Fibroblast of gingiva (primary cell): ENCODE data around the gene SH3BP5.

Source experiments
- DNase-seq: peaks from one replicate; pipeline ENCODE4 v3.0.0-alpha.2; 2011; ENCODE audit warnings: low read depth

SH3BP5 gene

DNA sequence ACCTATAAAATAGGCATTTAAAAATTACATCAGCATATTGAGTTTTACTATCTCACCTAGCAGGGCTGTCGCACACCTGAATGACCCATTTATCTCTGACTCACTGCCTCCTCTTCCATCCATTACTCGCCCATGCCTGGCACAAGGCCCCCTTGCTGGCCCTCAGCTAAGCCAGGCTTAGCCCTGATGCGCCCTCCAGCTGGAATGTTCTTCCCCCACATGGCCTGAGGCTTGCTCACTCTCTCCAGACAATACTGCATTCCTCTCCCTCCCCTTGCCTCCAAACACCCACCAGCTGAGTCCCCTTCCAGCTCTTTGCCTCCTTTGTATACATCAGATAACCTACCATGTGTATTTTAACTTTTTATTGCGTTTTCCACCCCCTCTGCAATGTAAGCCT lies 7.2 kb downstream of the SH3BP5 start:
- DNase-seq, result no peak

DNA sequence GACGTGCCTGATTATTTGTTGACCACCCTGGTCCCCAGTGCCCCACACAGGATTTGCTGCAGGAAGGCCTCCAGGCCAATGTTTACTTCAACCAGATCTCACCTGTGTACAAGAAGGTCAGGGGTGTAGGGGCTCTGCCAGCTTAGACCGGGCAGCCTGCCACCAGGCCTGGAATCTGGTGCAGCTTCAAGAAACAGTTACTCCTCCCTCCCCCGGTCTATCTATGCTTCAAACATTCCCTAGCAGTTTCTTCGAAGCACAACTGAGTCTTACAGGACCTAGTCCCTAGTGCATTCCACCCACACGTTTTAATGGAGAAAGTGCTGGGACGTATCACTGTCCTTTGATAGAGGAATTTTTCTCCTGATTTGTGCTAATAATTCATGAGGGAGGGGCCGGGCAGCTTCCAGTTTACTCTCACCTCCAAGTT lies 8.0 kb downstream of the SH3BP5 start:
- no peak for DNase-seq

DNA sequence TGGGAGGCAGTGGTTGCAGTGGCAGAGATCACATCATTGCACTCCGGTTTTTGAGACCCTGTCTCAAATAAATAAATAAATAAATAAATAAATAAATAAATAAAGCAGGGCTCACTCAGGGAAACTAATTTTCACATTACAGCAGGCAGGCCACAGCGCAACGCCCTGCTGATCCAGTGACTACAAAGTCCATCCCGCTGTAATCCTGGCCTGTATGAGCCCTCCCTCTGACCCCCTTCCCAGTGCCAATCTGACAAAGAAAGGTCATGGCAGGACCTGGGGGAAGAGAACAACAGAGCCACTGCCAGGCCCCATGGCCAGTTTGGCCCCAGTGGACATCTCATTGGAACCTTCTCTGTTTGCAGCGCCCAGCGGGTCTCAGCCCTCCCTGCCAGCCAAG lies 9.3 kb downstream of the SH3BP5 start:
- no peak for DNase-seq

DNA sequence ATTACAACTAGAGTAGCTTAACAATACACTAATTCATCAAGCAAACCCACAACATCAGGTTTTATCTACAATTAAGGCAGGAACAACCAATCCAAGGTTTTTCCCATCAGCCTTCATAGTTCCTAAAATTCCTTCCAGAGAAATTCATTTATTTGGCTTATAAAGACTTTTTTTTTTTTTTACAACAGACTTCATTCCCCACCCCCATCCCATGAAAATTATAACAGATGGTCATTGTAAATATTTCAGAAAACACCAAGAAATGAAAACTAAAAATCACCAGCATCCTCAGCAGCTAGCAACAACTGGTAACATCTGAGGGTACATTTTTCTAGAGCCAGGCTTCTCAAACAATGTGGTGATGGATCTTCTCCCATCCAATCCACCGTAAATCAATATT lies 11.0 kb downstream of the SH3BP5 start:
- DNase-seq, result no peak

DNA sequence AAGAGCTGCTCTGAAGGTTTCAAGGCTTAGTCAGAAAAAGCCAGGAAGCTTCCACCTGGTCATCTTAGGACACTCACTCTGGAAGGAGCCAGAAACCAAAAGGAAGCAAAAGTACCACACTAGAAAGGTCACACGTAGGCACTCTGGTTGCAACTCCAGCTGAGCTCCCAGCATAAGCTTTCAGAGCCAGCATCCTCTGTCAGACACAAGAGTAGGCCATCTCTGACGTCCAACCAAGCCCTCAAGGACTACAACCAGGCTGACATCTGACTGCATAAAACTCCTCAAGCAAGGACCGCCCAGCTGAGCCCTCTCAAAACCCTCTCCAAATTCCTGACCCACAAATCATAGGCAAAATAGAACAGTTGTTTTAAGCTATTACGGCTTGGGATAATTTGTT lies 12.8 kb downstream of the SH3BP5 start:
- peak; percentile 75 for DNase-seq

DNA sequence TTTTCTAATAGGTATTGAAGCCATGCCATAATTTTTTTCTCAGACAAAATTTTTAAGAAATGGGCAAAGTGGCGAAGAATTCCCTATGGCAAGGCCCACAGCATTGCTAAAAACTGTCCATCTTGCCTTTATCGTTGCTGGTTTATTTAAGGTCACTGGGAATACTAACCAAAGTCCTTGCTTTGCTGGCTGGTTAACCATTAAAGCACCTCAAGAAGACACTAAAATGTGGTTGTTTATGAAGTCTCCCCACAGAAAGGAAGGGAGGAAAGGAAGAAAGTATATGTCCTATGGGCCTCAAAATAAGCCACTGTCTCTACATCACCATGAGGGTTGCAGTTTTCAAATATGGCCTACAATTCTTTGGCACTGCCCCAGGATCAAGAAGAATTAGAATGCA lies 13.2 kb downstream of the SH3BP5 start:
- no peak for DNase-seq

DNA sequence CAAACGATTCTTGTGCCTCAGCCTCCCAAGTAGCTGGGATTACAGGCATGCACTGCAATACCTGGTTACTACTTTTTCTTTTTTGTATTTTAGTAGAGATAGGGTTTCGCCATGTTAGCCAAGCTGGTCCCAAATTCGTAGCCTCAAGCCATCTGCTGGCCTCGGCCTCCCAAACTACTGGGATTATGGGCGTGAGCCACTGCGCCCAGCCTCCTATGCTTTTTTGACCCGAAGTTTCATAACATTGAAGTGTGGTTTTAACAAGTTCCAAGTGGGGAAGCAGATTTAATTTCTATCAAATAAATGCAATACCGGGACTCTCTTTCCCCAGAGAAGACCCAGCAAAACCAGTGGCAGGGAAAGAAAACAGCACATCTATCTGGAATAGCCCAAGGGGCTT lies 13.7 kb downstream of the SH3BP5 start:
- no peak for DNase-seq

DNA sequence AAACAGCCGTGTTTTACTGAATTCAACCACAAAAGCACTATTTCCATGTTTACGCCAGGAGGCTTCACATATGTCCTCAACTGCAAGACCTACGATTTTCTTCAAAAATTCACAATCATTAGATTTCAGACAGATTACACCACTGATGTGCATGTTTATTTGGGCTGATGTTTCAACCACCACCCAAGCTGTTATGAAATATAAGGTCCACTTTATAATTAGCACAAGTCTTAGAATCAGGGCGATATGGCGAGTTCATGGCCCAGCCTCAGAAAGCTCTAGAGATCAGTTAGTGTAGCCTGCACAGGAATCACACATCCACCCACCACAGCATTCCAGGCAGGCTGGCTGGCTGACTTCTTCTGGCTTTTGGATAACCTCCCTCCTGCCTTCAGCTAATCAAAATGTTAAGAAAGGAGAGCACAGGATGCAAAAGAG lies 15.4 kb downstream of the SH3BP5 start:
- peak; percentile 37 for DNase-seq

DNA sequence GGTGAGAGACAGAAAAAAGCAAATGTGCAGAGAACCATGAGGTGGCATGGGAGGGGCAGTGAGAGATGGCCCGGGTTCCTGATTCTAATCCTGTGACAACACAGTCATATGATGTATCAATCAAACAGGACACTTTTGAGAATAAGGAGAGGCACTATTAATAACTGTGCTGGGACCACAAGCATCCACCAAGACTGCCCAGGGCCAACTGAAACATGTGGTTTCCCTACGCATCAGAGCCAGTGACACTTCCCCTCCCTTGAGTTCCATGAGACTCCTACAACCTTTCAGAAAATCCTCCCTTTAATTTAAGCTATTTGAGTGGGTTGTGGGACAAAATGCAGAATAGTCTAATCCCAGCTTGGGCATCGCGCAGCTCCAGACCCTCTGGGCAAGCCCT lies 17.4 kb downstream of the SH3BP5 start:
- peak; percentile 47 for DNase-seq

DNA sequence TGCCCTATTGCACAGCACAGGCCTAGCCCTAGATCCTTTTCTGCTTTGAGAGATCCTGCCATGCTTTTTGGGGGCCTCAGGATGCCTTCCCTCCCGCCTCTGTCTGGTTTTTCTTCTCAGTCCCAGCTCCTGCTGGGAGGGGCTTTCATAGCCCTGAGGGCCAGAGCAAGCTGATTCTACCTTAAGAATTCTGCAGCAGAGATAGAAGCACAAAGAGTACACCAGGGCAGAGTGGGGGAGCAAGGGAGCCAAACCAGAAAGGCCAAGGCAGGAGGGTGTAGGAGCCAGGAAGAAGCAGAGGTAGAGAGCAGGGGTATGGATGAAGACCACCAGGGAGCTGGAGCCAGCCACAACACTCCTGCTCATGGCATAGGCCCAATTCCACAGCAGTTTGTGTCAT lies 18.1 kb downstream of the SH3BP5 start:
- DNase-seq, result no peak

DNA sequence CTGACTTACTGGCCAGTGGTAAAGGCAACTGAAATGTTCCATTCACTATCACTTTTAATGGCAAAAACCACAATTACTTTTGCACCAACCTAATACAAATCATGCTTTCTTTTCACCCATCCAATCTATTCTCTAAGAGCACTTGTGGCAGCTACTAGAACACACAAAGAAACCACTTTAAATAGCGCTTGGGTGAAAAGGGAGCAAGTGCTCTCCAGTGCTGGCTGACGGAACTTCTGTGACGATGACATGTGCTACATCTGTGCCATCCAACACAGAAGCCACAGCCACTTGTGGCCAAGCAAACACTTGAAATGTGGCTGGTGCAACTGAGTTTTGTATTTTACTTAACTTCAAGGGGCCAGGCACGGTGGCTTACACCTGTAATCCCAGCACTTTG lies 18.9 kb downstream of the SH3BP5 start:
- DNase-seq, result no peak

DNA sequence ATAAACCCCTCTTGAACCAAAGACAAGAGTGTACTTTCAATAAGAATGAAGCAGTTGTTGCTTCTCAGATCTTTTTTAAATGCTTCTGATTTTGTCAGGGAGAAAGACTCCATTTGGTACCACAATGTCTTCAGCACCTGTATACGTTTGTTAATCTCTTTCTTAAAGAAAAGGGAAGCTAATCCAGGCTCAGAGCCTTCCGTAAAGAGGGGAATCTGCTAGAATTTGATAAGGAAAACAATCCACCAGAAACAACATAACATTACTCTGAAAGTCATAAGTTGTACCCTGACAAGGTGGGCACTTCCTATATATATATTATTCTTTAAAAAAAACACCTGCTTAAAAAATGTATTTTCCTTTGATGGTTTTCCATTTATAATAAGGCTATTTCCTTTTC lies 19.8 kb downstream of the SH3BP5 start:
- DNase-seq, result no peak

DNA sequence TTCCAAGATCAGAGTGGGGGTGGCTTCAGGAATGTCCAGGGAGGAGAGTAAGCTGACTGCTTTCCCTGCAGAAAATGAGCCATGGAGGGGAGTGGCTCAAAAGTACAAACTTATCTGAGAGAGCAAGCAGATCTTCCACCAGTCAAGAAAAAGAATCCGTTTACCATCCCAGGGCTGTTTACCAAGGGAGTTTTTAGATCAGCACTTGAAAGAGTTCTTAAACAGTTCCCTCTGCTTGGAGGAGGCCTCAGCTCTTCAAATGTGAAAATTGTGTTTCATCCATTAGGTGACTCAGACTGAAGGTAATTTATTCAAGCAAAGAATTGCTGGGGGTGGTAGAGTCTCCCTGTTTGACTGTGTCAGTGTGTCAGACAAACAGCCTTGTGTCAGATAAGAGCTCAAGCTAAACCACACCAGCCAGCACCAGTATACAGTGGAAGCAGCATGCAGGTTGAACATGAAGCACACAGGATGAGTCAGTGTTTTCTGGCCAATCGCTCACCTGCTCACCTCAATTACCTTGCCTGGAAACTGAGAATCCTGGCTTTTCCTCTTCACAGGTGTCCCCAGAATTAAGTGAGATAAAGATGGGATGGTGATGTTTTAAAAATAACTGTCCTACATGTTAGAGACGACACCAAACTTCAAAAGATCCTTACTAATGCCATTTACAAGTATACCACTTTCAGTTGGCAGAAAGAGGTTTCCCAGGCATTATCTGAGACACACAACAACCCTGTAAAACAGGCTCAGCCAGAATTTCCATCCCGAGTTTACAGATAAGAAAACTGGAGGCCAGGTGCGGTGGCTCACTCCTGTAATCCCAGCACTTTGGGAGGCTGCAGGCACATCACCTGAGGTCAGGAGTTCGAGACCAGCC lies 21.7 kb downstream of the SH3BP5 start:
- no peak for DNase-seq

DNA sequence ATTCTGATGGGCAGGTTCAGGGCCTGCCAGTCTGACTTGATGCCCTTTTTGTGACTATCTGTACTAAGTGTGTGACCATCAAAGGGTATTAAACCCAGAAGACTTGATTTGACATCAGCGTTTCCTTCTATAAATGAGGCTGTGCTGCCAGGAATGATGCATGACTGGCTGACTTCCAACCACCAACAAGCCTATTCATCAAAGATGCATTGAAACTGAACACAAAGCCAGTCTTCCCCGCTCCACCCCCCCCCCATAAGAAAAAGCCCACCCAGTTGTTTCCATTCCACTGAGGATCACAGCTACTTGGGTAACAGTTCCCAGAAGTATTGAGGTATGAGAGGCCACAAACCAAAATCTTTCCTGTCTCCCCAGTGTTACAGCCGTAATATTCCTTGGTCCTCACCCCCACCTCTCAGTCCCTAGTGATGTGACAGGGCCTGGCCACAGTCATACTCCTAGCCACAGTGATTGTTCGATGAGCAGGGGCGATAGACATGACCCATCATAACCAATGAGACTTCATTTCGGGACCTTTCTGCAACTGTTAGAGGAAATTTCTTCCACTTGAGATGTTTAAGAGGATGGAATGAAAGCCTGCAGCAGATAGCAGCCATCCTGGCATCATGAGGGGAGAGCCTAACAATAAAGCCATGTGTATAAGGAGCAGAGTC lies 22.6 kb downstream of the SH3BP5 start:
- DNase-seq, result no peak

DNA sequence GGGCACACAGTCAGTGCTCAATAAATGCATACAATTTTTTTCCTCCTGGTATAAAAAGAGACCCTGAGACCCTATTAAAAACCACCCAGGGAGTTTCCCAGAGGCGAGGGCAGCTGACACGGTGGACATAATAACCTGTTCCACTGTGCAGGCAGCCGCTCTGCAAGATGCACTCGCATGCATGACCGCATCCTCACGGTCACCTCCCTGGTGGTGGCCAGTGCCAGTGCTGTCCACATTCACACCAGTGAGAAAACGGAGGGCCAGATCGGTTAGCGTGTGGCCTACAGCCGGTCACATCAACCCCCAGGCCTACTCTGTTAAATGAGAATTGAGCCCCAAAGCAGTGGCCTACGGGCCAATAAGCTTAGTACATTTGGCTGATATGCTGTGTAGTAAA lies 24.8 kb downstream of the SH3BP5 start:
- DNase-seq, result no peak

DNA sequence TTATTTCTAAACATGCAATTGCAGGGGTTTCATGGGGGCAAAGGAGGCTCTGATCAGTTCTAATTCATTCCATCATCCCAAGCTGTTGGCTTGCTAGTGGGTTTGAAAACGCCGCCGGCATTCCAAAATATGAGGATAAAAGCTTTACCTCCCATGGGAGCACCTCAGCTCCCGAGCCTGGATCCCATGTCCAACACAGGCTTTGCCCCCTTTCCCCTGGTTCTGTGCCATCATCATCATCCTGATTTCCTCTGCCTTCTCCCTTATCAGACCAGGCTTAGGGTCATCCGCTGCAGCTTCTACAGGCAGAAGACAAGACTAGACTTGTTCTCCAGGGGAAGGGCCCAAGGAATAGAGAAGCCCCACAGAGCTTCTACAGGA lies 25.4 kb downstream of the SH3BP5 start:
- no peak for DNase-seq

DNA sequence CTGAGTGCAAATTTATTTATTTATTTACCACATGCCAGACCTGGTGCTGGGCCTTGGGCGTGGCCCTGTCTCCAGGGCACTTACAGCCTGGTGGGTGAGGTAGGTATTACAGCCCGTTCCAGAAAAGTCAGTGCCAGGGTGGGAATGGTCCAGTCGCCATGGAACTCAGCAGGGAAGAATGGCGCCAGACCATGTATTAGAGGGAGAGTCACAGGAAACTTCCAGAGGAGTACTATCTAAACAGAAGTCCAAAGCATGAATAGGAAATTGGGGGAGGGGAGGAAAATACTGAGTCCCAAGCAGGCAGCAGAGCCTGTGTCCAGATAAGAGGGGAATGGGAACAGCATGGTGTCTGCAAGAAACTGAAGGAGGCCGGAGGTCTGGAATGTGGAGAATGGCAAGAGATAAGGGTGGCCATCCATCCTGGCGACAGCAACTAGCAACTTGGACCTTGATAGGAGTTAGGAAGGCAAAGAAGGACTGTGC lies 27.0 kb downstream of the SH3BP5 start:
- DNase-seq, result no peak

DNA sequence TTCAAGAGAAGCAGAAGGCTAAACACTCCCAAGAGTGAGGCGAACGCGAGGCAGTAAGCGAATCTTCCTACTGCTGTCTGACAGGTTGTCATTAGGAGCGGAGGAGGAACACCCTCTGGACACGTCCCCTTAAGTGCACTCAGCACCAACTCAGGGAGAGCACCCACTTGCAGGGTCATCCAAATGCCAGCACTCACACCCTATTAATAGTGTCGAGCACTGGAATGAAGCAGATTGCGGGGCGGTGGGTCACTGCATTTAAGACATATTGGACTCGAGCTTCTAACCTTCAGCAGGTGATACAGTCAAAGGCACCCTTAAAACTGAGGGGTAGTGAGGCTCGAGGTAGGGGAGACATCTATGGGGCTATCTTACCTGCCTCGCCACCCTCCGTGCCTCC lies 28.7 kb downstream of the SH3BP5 start:
- no peak for DNase-seq

DNA sequence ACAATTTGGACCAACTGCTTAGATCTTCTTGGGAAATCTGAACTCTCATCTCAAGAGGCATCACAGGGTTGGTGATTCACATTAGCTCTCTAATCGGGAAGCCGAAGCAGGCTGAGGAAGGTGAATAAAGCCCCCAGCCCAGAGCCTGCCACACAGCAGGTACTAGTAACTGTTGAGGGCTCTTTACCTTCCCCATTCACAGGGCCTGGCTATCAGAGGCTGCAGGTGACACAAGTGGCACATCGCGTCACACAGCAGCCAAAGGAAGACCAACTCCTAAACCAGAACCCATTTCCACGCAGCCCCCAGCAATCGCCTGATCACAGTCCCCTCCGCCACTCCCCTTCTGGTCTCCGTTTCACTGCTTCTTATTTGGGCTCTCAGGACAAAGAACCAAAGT lies 29.2 kb downstream of the SH3BP5 start:
- DNase-seq, result no peak

DNA sequence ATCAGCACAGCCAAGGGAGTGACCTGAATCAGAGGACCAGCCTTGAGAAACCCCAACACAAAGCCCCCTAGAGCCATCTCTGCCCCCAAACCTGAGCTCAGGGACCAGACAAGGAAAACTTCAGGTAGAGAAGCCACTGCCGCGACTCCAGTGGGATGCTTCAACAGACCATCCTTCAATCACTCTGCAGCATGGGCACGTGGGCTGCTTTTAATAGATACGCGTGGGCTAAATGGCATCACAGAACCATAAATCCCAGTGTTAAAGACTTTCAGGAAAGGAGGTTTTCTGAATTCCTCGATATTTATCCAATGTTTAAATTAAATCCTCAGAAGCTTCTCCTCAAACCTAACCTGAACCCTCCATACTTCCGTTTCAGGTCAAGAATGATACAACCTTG lies 30.6 kb downstream of the SH3BP5 start:
- DNase-seq, result no peak

DNA sequence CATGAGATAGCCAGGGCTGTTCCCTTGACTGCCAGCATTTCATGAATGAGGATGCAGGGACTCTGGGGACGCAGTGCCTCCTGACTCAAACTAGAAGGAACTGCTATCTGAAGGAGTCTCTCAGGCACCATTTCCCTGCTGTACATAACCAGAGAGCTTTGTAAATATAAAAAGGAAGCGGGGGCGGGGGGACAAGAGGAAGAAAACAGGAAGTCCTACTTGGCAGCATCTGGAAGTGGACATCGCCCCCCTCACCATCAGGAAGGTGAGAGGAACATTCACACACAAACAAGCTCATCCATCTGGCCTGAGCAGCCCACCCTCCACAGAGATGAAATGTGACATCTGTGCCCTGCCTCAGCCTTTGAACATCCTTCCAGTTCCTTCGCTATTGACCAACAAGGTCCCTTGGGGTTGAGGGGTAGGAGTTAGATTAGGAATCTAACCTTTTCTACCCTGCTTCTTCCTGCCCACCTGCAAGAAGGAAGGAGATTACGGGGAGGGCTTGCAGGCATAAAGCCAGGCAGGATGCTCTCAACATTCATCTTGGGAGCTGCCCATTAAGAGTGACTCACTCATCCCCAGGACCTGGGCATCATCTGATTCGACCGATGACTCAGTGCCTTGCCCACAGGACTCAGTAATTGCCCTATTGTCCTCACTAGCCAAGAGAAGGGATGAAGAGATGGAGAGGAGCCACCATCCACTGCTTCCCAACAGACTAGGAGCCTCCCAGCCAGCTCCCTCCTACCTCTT lies 31.9 kb downstream of the SH3BP5 start:
- DNase-seq, result peak; percentile 62

DNA sequence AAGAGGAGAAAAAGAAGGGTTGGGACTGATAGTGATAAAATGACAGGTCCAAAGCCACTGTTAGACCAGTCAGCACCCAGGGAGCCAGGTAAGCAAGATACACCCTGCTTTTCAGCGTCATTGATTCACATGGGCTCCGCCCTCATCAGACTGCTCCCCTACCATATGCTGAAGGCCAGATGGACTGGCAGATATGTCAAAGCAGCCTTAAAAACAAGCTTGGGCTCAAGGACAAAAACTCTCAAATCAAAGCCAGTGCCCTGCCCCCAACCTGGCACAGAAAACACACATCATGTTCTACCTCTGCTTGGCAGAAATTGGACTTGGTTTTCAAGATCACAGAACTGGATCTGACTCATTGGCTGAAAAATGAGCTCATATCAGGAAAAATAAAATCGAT lies 33.4 kb downstream of the SH3BP5 start:
- DNase-seq, result no peak

DNA sequence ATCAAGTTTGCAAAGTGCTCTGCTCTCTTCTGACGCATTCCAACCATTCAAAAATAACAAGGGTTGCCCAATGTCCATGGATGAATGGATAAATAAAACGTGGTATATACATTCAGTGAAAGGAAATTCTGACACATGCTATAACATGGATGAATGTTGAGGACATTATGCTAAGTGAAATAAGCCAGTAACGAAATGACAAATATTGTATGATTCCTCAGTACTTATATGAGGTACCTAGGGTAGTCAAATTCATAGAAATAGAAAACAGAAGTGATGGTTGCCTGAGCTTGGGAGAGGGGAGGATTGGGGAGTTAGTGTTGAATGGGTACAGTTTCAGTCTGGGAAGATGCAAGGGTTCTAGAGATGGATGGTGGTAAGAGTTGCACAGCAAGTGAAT lies 33.9 kb downstream of the SH3BP5 start:
- DNase-seq, result no peak
